HG02840 (cell line): ENCODE data around the gene LRRC26.

Experiments
- ATAC-seq: cut with Tn5 transposase; IDR thresholded peaks from one replicate; pipeline ENCODE4 v1.9.1; 2021; ENCODE audit warnings: mild to moderate bottlenecking, moderate library complexity, moderate number of reproducible peaks; ENCODE audit not compliant: unreplicated experiment, low FRiP score

The LRRC26 gene

DNA sequence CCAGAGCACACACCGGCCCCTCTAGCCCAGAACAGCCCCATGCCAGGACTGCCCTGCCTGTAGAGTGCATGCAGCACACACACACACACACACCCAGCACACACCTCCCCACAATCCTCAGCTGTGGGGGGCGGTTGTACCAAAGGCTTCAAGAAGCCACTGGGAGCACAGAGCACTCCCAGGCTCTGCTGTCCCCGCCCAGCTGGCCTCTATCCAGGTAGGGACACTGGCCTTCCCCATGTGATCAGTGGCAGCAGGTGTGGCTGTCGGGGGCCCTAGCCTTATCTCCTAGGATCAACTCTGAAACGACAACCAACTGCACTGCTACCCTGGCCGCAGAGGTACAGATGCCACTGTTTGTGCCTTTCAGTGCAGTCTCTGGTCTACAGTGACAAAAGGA lies 16.5 kb upstream of the LRRC26 start:
- no peak for ATAC-seq

GRCh38 chr9:137185921-137186320 lies 16.1 kb upstream of the LRRC26 start:
- ATAC-seq, result no peak

DNA sequence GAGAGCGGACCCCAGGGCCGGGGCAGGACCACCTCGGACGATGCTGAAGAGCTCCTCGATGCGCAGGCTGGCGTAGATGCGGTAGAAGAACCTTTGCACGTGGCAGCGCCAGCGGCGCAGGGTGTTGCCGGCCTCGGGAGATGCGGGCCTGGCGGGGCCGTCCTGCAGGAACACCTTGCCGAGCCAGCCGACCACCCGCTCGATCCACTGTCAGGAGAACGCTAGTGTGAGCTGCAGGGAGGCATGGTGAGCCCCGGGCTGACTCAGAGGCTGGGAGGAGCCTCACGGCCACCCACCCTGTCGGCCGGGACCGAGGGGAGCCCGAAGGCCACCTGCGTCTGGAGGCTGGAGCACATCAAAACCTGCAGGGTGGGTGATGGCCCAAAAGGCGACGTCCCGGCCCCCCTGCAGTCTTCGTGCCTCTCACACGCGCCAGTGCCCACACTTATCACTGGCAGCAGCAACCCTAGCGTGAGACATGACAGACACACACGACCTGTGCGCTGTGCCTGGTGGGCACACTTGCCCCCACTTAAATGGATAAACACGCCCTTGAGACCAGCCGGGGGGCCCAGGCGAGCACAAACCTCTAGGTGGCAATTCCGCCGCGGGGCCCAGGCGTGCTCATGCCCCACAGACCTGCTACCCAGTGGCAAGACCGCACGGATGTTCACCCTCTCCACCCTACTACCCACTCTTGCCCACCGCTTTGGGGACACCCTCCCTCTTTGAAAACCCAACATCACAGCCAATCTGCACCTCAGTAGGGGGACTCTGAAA lies 15.2 kb upstream of the LRRC26 start:
- ATAC-seq, result no peak

DNA sequence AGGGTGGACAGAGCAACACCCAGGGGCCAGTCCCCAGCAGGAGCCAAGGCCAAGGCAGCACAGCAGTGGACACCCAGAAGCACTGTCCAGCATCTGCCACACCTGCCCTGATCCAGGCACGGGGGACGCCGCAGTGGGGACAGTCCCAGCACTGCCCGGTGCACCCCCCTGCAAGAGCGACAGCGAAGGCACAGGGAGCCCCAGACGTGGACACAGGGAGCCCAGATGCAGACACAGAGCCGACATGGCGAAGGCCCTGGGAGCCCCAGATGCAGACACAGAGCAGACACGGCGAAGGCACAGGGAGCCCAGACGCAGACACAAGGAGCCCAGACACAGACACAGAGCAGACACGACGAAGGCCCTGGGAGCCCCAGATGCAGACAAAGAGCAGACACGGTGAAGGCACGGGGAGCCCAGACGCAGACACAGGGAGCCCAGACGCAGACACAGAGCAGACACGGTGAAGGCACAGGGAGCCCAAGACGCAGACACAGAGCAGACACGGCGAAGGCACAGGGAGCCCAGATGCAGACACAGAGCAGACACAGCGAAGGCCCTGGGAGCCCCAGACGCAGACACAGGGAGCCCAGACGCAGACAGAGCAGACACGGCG lies 14.2 kb upstream of the LRRC26 start:
- no peak for ATAC-seq

DNA sequence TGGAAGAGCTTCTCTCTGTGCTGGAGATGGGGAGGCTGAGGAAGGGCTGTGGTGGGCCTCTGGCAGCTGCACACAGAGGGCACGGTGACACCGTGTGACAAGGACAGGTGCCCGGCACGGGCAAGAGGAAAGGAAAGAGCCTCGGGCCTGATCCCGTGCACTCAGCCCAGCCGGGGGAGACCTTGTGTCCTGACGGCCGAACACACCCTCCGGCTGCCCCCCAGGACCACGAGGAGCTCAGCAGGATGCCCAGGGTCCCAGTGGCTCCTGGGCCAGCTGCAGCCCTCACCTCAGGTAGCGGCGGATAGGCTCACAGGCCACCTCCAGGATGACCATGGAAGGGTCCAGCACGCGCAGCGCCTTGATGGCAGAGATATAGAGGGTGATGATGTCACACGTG lies 13.0 kb upstream of the LRRC26 start:
- no peak for ATAC-seq

DNA sequence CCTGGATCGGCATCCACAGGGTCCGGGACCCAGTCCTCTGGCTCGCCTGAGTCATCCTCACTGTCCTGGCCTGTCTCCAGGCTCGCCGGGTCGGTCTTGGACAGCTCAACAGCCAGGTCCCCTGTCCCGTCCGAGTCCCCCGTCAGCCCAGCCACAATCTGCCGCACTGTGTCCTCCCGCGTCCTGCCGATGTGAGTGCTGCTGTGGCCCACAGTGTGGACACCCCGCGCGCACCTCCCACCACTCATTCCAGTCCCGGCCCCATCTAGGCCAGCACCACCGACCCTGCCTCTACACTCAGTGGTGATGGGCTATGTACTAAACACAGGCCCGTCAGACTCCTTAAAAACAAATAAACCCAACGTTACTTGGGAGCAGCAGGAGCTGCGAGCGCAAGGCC lies 11.8 kb upstream of the LRRC26 start:
- ATAC-seq, result no peak

- ATAC-seq, result no peak
Observed at GRCh38 chr9:137180491-137180890, 10.6 kb upstream of the LRRC26 start.

DNA sequence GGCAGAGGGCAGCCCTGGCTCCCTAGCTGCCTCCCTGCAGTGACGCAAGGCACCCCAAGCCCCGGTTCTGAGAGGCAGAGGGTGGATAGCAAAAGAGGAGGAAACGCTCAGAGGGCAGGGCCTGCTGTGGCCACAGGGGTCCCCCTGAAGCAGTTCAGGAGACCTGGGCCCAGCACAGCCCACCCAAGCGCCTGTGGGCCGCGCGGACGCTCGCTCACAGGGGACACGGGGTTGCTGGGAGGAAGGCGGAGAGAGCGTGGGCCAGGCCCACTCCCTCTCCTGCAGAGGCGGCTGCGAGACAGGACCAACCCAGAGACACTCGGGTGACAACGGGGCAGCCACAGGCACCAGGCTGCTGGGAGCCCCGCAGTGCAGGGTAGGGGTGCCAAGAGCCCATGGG lies 9.9 kb upstream of the LRRC26 start:
- ATAC-seq, result no peak

- ATAC-seq, result no peak
Observed at GRCh38 chr9:137178939-137179630, 9.2 kb upstream of the LRRC26 start.

GRCh38 chr9:137178201-137178938 lies 8.5 kb upstream of the LRRC26 start:
- ATAC-seq, result no peak

DNA sequence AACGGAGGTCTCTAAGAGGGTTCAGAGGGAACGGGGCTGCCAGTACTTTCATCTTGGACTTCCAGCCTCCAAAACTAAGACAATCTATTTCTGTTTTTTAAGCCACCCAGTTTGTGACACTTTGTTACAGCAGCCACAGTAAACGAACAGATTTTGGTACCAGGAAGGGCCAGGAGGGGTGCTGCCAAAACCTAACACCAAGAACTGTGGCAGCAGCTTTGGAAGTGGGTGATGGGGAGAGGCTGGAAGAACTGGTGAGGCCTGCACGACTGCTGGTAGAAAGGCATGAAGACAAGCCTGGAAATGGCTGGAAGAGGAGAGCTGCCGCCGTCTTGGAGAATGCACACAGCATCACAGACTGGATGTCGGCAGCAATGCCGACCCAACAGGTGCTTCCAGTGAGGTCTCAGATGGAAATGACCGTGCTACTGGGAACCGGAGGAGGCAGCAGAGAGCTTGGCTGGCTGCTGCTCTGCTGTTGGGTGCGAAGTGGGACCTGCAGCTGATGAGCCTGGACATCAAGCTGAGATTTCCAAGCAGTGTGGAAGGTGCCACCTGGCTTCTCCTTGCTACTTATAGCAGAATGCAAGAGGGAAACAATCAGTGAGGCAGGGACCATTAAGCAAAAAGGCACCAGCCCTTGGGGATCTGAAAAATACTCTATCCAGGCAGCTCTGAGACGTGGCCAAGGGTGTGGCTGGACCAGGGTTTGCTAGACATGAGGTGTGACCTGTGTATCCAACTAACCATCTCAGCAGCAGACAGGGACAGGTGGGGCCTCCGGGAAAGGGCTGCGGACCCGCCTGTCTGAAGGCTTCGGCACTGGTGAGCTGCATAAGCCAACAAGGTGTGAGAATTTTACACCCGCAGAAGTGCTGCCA lies 6.7 kb upstream of the LRRC26 start:
- no peak for ATAC-seq

- no peak for ATAC-seq
Observed at GRCh38 chr9:137175345-137175961, 5.6 kb upstream of the LRRC26 start.

DNA sequence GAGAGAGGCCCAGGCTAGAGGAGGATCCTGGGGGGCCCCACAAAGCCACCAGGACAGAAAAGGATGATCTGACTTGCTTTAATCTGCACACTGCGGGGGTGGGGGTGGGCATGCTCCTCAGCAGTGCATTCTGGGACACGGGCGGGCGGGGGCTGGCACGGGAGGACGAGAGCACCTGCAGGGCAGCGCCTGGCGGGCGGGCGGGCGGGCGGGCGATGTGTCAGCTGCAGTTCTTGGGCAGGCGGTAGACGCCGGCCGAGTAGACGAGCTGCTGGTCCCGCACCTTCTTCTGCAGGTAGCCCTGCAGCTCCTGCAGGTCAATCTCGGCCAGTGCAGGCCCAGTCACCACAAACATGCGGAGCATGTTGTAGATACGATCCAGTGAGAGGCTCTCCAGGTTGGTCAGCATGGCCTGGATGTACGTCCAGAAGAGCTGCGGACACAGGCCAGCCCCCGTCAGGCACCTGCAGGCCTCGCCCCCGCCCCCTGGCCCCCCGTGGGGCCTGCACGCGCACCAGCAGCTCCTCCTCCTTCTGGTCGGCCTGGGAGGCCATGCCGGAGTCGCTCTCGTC lies 5.0 kb upstream of the LRRC26 start:
- ATAC-seq, result no peak

- no peak for ATAC-seq
Observed at GRCh38 chr9:137173796-137174664, 4.2 kb upstream of the LRRC26 start.

- no peak for ATAC-seq
Observed at GRCh38 chr9:137172901-137173795, 3.3 kb upstream of the LRRC26 start.

GRCh38 chr9:137171149-137171900 lies 1.5 kb upstream of the LRRC26 start:
- no peak for ATAC-seq
